A549 (cell line): ENCODE measurements around the gene ELOVL2. TPM values are rescaled to one million over a fixed set of nuclear protein-coding genes. Genes with fewer than 3 reads are reported as not detected.

ENCODE experiments used
- ATAC-seq, 2 experiments: fragments of 200-7000 bp in 1 of 2; fragments of >200 bp in 1 of 2; cut with Nextera tagmentation in 1 of 2; cut with Tn5 transposase in 1 of 2; 3 replicates each; pipeline versions ENCODE4 v1.8.0 to v1.9.1; 2018 to 2020; ENCODE audit warnings: mild to moderate bottlenecking in 1 of 2, moderate library complexity in 1 of 2
- CTCF ChIA-PET: fragments of 300-600 bp; sonication (Branson Sonifier 250); formaldehyde crosslinking; extraction: SDS; loops from one replicate; lab custom pipeline; 2021; ENCODE audit warnings: antibody characterized with exemption, inconsistent platforms; lab: Yijun Ruan, JAX
- POLR2A ChIA-PET: fragments of 350-600 bp; formaldehyde crosslinking; extraction: SDS; loops from one replicate; lab custom pipeline; 2021; ENCODE audit warnings: antibody characterized with exemption, inconsistent platforms; lab: Yijun Ruan, JAX
- DNase-seq, 2 experiments: peaks; one replicate each; pipeline versions ENCODE4 v3.0.0 to v3.0.0-alpha.2; 2011 to 2016; ENCODE audit warnings: low read depth in 1 of 2, low spot score in 1 of 2
- FAIRE-seq: peaks from 2 replicates; lab custom pipeline; 2011; peaks lifted over from hg19 to GRCh38; lab: Jason Lieb, UNC
- H3K27ac ChIP-seq, 2 experiments: fragments of >200 bp; sonication (Bioruptor Twin); formaldehyde crosslinking; 3 replicates each; pipeline ENCODE4 v1.5.1; 2016 to 2017
- H3K4me1 ChIP-seq: fragments of >200 bp; sonication (Bioruptor Twin); formaldehyde crosslinking; 3 replicates; pipeline ENCODE4 v1.6.1; 2016
- H3K4me2 ChIP-seq: fragments of >200 bp; sonication (Bioruptor Twin); formaldehyde crosslinking; 3 replicates; pipeline ENCODE4 v1.6.1; 2016
- H3K4me3 ChIP-seq: fragments of >200 bp; sonication (Bioruptor Twin); formaldehyde crosslinking; 3 replicates; pipeline ENCODE4 v1.5.1; 2016
- H3K9me3 ChIP-seq: fragments of >200 bp; sonication (Bioruptor Twin); formaldehyde crosslinking; 3 replicates; pipeline ENCODE4 v1.6.1; 2016
- CBX2 ChIP-seq: fragments of 200-600 bp; sonication (generic); IDR thresholded peaks from 2 replicates; pipeline ENCODE4 v1.6.1; 2016; ENCODE audit warnings: low read depth, mild to moderate bottlenecking, borderline replicate concordance
- CHD2 ChIP-seq: fragments of 150-350 bp; IDR thresholded peaks from 2 replicates; pipeline ENCODE4 v1.6.1; 2014; ENCODE audit warnings: low read length; ENCODE audit not compliant: partially characterized antibody
- E2F6 ChIP-seq: IDR thresholded peaks from 2 replicates; pipeline ENCODE4 v1.6.1; 2012; ENCODE audit warnings: low read depth, borderline replicate concordance
- EHF ChIP-seq: fragments of 250-450 bp; sonication (Bioruptor Pico); IDR thresholded peaks from 2 replicates; pipeline ENCODE4 v1.5.0; 2020; ENCODE audit warnings: mild to moderate bottlenecking
- ELK1 ChIP-seq: fragments of 150-350 bp; IDR thresholded peaks from 2 replicates; pipeline ENCODE4 v1.6.1; 2014; ENCODE audit warnings: low read depth, mild to moderate bottlenecking, low read length
- EP300 ChIP-seq, 2 experiments: fragments of >200 bp; sonication (Bioruptor Twin); formaldehyde crosslinking; IDR thresholded peaks; 2 replicates in 1 of 2; 3 replicates in 1 of 2; pipeline ENCODE4 v1.6.1; 2016 to 2017
- ESRRA ChIP-seq: fragments of 150-350 bp; IDR thresholded peaks from 2 replicates; pipeline ENCODE4 v1.6.1; 2014; ENCODE audit warnings: mild to moderate bottlenecking, low read length, borderline replicate concordance
- FOXS1 ChIP-seq: fragments of 250-450 bp; sonication (Bioruptor Pico); IDR thresholded peaks from 2 replicates; pipeline ENCODE4 v1.5.0; 2020; ENCODE audit warnings: mild to moderate bottlenecking, moderate library complexity
- GATA3 ChIP-seq: IDR thresholded peaks from 2 replicates; pipeline ENCODE4 v1.6.1; 2012; ENCODE audit warnings: borderline replicate concordance
- HEYL ChIP-seq: fragments of 250-450 bp; sonication (Bioruptor Pico); IDR thresholded peaks from 2 replicates; pipeline ENCODE4 v1.8.0; 2021; ENCODE audit warnings: mild to moderate bottlenecking, moderate library complexity
- HMGXB4 ChIP-seq: fragments of 250-450 bp; sonication (Bioruptor Pico); IDR thresholded peaks from 2 replicates; pipeline ENCODE4 v1.5.0; 2021; ENCODE audit warnings: mild to moderate bottlenecking, moderate library complexity, borderline replicate concordance
- JUNB ChIP-seq: fragments of >200 bp; sonication (Bioruptor Twin); formaldehyde crosslinking; IDR thresholded peaks from 2 replicates; pipeline ENCODE4 v1.6.1; 2016
- MAFK ChIP-seq: fragments of 450-650 bp; IDR thresholded peaks from 2 replicates; pipeline ENCODE4 v1.6.1; 2014; ENCODE audit not compliant: partially characterized antibody
- MAX ChIP-seq: IDR thresholded peaks from 2 replicates; pipeline ENCODE4 v1.6.1; 2012
- MYC ChIP-seq: IDR thresholded peaks from 2 replicates; pipeline ENCODE4 v1.6.1; 2012; ENCODE audit warnings: mild to moderate bottlenecking, inconsistent platforms, low read length, improper control_type of control experiment, borderline replicate concordance
- NR3C1 ChIP-seq: fragments of >200 bp; sonication (Bioruptor Twin); formaldehyde crosslinking; IDR thresholded peaks from 3 replicates; pipeline ENCODE4 v1.6.1; 2017
- PBX3 ChIP-seq: IDR thresholded peaks from 2 replicates; pipeline ENCODE4 v1.6.1; 2012
- RAD21 ChIP-seq, 2 experiments: fragments of >200 bp in 1 of 2; sonication (Bioruptor Twin) in 1 of 2; formaldehyde crosslinking in 1 of 2; IDR thresholded peaks in 1 of 2; conservative IDR thresholded peaks in 1 of 2; 2 replicates in 1 of 2; 3 replicates in 1 of 2; pipeline ENCODE4 v1.6.1; 2012 to 2018; ENCODE audit warnings: inconsistent platforms in 1 of 2
- RCOR1 ChIP-seq: fragments of 150-350 bp; IDR thresholded peaks from 2 replicates; pipeline ENCODE4 v1.6.1; 2014; ENCODE audit warnings: antibody characterized with exemption, low read length, low read depth
- REST ChIP-seq: fragments of 200-600 bp; sonication (generic); IDR thresholded peaks from 2 replicates; pipeline ENCODE4 v1.6.1; 2016; ENCODE audit warnings: antibody characterized with exemption, mild to moderate bottlenecking, moderate library complexity
- RFX5 ChIP-seq: fragments of 450-650 bp; IDR thresholded peaks from 2 replicates; pipeline ENCODE4 v1.7.1; 2014; ENCODE audit warnings: antibody characterized with exemption, mild to moderate bottlenecking, moderate library complexity
- SREBF2 ChIP-seq: fragments of 450-650 bp; IDR thresholded peaks from 2 replicates; pipeline ENCODE4 v1.6.1; 2014; ENCODE audit warnings: mild to moderate bottlenecking, moderate library complexity
- TP53 ChIP-seq: fragments of 250-450 bp; sonication (Bioruptor Pico); IDR thresholded peaks from 2 replicates; pipeline ENCODE4 v1.5.0; 2021; ENCODE audit warnings: mild to moderate bottlenecking, moderate library complexity
- USF2 ChIP-seq: fragments of 450-650 bp; IDR thresholded peaks from 2 replicates; pipeline ENCODE4 v1.6.1; 2014; ENCODE audit warnings: antibody characterized with exemption
- ZC3H11A ChIP-seq: fragments of 450-650 bp; IDR thresholded peaks from 2 replicates; pipeline ENCODE4 v1.6.1; 2014; ENCODE audit warnings: antibody characterized with exemption, mild to moderate bottlenecking
- WGBS: methylation state at CpG from one replicate; pipeline ENCODE4 v1.1.6; 2017; ENCODE audit errors: missing lambda C conversion rate; 5-methylcytosine and 5-hydroxymethylcytosine counted together
- polyA plus RNA-seq, 4 experiments: library from polyadenylated mRNA; depleted of rRNA in 3 of 4; stranded (reverse); fragments of >200 nt; fragmentation: RNase III in 1 of 4; extraction: RNeasy Plus Mini Kit Qiagen cat#74134 plus additional on column Dnase treatment in 1 of 4; gene quantifications; 2 replicates in 3 of 4; 3 replicates in 1 of 4; pipeline ENCODE4 v1.2.3, GENCODE V29; 2011 to 2017

Gene ELOVL2
- polyA plus RNA-seq, 2 of the 4 experiments (the other 2 are of a cell fraction): 12.4 to 15.5 TPM

GRCh38 chr6:10945845-10946244 is 98.3 kb downstream of the ELOVL2 start:
- no peaks in the 10 kb centered on the region for H3K9me3 ChIP-seq
- ATAC-seq (no peak), FAIRE-seq (no peak), DNase-seq (no peak)
- CTCF ChIA-PET: no interaction called here
- no peak overlapping the region for H3K27ac ChIP-seq
- H3K4me1 ChIP-seq: no peaks in the 10 kb centered on the region
- H3K4me2 ChIP-seq: no peak overlapping the region
- TF ChIP-seq EP300 (IDR thresholded peaks at IDR 0.05) (no peak), MYC (no peak), RCOR1 (no peak), PBX3 (no peak), JUNB (no peak), SREBF2 (no peak), GATA3 (no peak), ZC3H11A (no peak), REST (no peak), NR3C1 (no peak), HMGXB4 (no peak), RAD21 (conservative IDR thresholded peaks at IDR 0.05 in 1 of 2, IDR thresholded peaks at IDR 0.05 in 1 of 2) (no peak)
- WGBS: 50% methylated on average over 1 of the region's 1 CpG
- POLR2A ChIA-PET: no interaction called here
- no peak overlapping the region for H3K4me3 ChIP-seq

GRCh38 chr6:10939840-10940239 is 104.3 kb downstream of the ELOVL2 start:
- TF ChIP-seq MAFK (peak; percentile 24), FOXS1 (CRISPR knock-in tag) (no peak)
- Histone ChIP-seq H3K4me1 (no peaks in the 10 kb centered on the region), H3K4me2 (no peak overlapping the region), H3K9me3 (no peaks in the 10 kb centered on the region), H3K27ac (no peak overlapping the region), H3K4me3 (no peak overlapping the region)
- WGBS: 98% methylated on average over 2 of the region's 2 CpGs
- no peak for DNase-seq
- FAIRE-seq: no peak
- ChIA-PET CTCF (no interaction called here), POLR2A (no interaction called here)
- no peak for ATAC-seq

- DNase-seq (no peak), FAIRE-seq (no peak), ATAC-seq (no peak)
- Histone ChIP-seq H3K4me1 (no peaks in the 10 kb centered on the region), H3K4me2 (no peak overlapping the region), H3K27ac (no peak overlapping the region), H3K4me3 (no peak overlapping the region), H3K9me3 (no peaks in the 10 kb centered on the region)
- 83% methylated on average over 1 of the region's 1 CpG for WGBS
- no peak for TF ChIP-seq RFX5
- TF ChIP-seq HEYL (CRISPR knock-in tag): no peak
- TF ChIP-seq EHF (CRISPR knock-in tag): no peak
- TF ChIP-seq MAX: no peak
- TF ChIP-seq E2F6: no peak
- no peak for TF ChIP-seq FOXS1 (CRISPR knock-in tag)
- TF ChIP-seq CHD2: no peak
- TF ChIP-seq ESRRA: no peak
- TF ChIP-seq CBX2: no peak
- no peak for TF ChIP-seq ELK1
- TF ChIP-seq USF2: no peak
- TF ChIP-seq TP53 (CRISPR knock-in tag): no peak
- POLR2A ChIA-PET: no interaction called here
- CTCF ChIA-PET: interaction anchor here (0.8 kb wide), 1 partner anchor 642 kb away, joined by 3 read pairs; no protein-coding TSS in a partner anchor
These were observed 111.0 kb downstream of the ELOVL2 start for GRCh38 chr6:10933126-10933525.
